Islet precursor cell (in vitro differentiated cells): ENCODE data around the gene ZFPM1.

Experiments used
- DNase-seq: peaks from one replicate; pipeline ENCODE4 v3.0.0-alpha.2; 2018

Gene ZFPM1

GRCh38 chr16:88452482-88453216 lies 431 bp upstream of the ZFPM1 start:
- peak; percentile 98 for DNase-seq

GRCh38 chr16:88453611-88454522 lies 787 bp downstream of the ZFPM1 start:
- no peak for DNase-seq

GRCh38 chr16:88454523-88454947 lies 1.5 kb downstream of the ZFPM1 start:
- DNase-seq, result no peak

GRCh38 chr16:88455610-88456355 lies 2.7 kb downstream of the ZFPM1 start:
- no peak for DNase-seq

GRCh38 chr16:88456356-88457292 lies 3.5 kb downstream of the ZFPM1 start:
- DNase-seq, result no peak

- no peak for DNase-seq
Observed at GRCh38 chr16:88458039-88458772, 5.1 kb downstream of the ZFPM1 start.

GRCh38 chr16:88458773-88459235 lies 5.7 kb downstream of the ZFPM1 start:
- no peak for DNase-seq

- no peak for DNase-seq
Observed at GRCh38 chr16:88459366-88460073, 6.4 kb downstream of the ZFPM1 start.

GRCh38 chr16:88460496-88461330 lies 7.6 kb downstream of the ZFPM1 start:
- no peak for DNase-seq

GRCh38 chr16:88461331-88462269 lies 8.5 kb downstream of the ZFPM1 start:
- DNase-seq, result peak; percentile 77

- no peak for DNase-seq
Observed at GRCh38 chr16:88462396-88462795, 9.3 kb downstream of the ZFPM1 start.

GRCh38 chr16:88463411-88463810 lies 10.3 kb downstream of the ZFPM1 start:
- DNase-seq, result no peak

- no peak for DNase-seq
Observed at GRCh38 chr16:88464447-88465318, 11.6 kb downstream of the ZFPM1 start.

GRCh38 chr16:88465387-88465983 lies 12.4 kb downstream of the ZFPM1 start:
- no peak for DNase-seq

- DNase-seq, result no peak
Observed at GRCh38 chr16:88466175-88466862, 13.2 kb downstream of the ZFPM1 start.

- DNase-seq, result no peak
Observed at GRCh38 chr16:88466949-88467348, 13.9 kb downstream of the ZFPM1 start.
